ENCODE data around the gene IMPDH1.

The IMPDH1 gene

GRCh38 chr7:128374041-128374440 is 35.7 kb downstream of the IMPDH1 start:
- TF ChIP-seq POLR2AphosphoS5 (IDR thresholded peaks at IDR 0.05; ENCODE audit: borderline replicate concordance, low read depth, low read length) (no peak), FOXP2 (optimal IDR thresholded peaks at IDR 0.05; ENCODE audit: control extremely low read depth, extremely low read length, insufficient read depth) (no peak), EZH2 (IDR thresholded peaks at IDR 0.05) (no peak)
- H3K36me3 ChIP-seq (ENCODE audit: insufficient read depth, low read length): no peaks in the 10 kb centered on the region

GRCh38 chr7:128373606-128374005 is 36.2 kb downstream of the IMPDH1 start:
- Histone ChIP-seq H3K36me3 (ENCODE audit: insufficient read depth, low read length) (no peaks in the 10 kb centered on the region), H3K9ac (ENCODE audit: insufficient read length) (no peak overlapping the region), H3K9me3 (ENCODE audit: low read depth, low read length) (no peaks in the 10 kb centered on the region), H3K4me3 (no peak overlapping the region), H3K27ac (no peak overlapping the region)
- no peak for DNase-seq (ENCODE audit: low read depth, low spot score)
- TF ChIP-seq POLR2AphosphoS5 (IDR thresholded peaks at IDR 0.05; ENCODE audit: borderline replicate concordance, low read depth, low read length) (no peak), EZH2 (IDR thresholded peaks at IDR 0.05) (no peak), FOXP2 (optimal IDR thresholded peaks at IDR 0.05; ENCODE audit: control extremely low read depth, extremely low read length, insufficient read depth) (no peak)

More at GRCh38 chr7:128374041-128374440, 35.7 kb downstream of the IMPDH1 start:
- DNase-seq (ENCODE audit: low read depth, low spot score): no peak
- Histone ChIP-seq H3K4me3 (no peak overlapping the region), H3K9ac (ENCODE audit: insufficient read length) (no peak overlapping the region), H3K9me3 (ENCODE audit: low read depth, low read length) (no peaks in the 10 kb centered on the region), H3K27ac (no peak overlapping the region)

GRCh38 chr7:128370491-128370890 is 39.3 kb downstream of the IMPDH1 start:
- DNase-seq (ENCODE audit: low read depth, low spot score): no peak
- no peak overlapping the region for H3K27ac ChIP-seq
- H3K4me3 ChIP-seq: no peak overlapping the region
- H3K36me3 ChIP-seq (ENCODE audit: insufficient read depth, low read length): no peaks in the 10 kb centered on the region
- H3K9me3 ChIP-seq (ENCODE audit: low read depth, low read length): no peaks in the 10 kb centered on the region
- TF ChIP-seq FOXP2 (optimal IDR thresholded peaks at IDR 0.05; ENCODE audit: control extremely low read depth, extremely low read length, insufficient read depth) (no peak), EZH2 (IDR thresholded peaks at IDR 0.05) (no peak), POLR2AphosphoS5 (IDR thresholded peaks at IDR 0.05; ENCODE audit: borderline replicate concordance, low read depth, low read length) (no peak)
- no peak overlapping the region for H3K9ac ChIP-seq (ENCODE audit: insufficient read length)

- H3K27ac ChIP-seq: peak overlapping the region; percentile 97
- no peaks in the 10 kb centered on the region for H3K36me3 ChIP-seq (ENCODE audit: insufficient read depth, low read length)
- H3K4me3 ChIP-seq: no peak overlapping the region
- no peak for TF ChIP-seq EZH2 (IDR thresholded peaks at IDR 0.05)
- H3K9me3 ChIP-seq (ENCODE audit: low read depth, low read length): no peaks in the 10 kb centered on the region
- H3K9ac ChIP-seq (ENCODE audit: insufficient read length): peak overlapping the region; percentile 37
- no peak for DNase-seq (ENCODE audit: low read depth, low spot score)
Measured at GRCh38 chr7:128366986-128367385, 42.8 kb downstream of the IMPDH1 start.

GRCh38 chr7:128366300-128366699 is 43.5 kb downstream of the IMPDH1 start:
- no peak for DNase-seq (ENCODE audit: low read depth, low spot score)
- TF ChIP-seq POLR2AphosphoS5 (IDR thresholded peaks at IDR 0.05; ENCODE audit: borderline replicate concordance, low read depth, low read length): no peak
- H3K36me3 ChIP-seq (ENCODE audit: insufficient read depth, low read length): no peaks in the 10 kb centered on the region
- peak overlapping the region; percentile 42 for H3K4me3 ChIP-seq
- peak overlapping the region; percentile 58 for H3K9ac ChIP-seq (ENCODE audit: insufficient read length)
- no peaks in the 10 kb centered on the region for H3K9me3 ChIP-seq (ENCODE audit: low read depth, low read length)
- H3K27ac ChIP-seq: peak overlapping the region; percentile 97

- peak overlapping the region; percentile 42 for H3K4me3 ChIP-seq
- no peaks in the 10 kb centered on the region for H3K36me3 ChIP-seq (ENCODE audit: insufficient read depth, low read length)
- H3K9me3 ChIP-seq (ENCODE audit: low read depth, low read length): no peaks in the 10 kb centered on the region
- TF ChIP-seq EZH2 (IDR thresholded peaks at IDR 0.05) (no peak), POLR2AphosphoS5 (IDR thresholded peaks at IDR 0.05; ENCODE audit: borderline replicate concordance, low read depth, low read length) (peak; percentile 35; the same call in 1 of the 2 replicates)
- peak overlapping the region; percentile 97 for H3K27ac ChIP-seq
- H3K9ac ChIP-seq (ENCODE audit: insufficient read length): no peak overlapping the region
- no peak for DNase-seq (ENCODE audit: low read depth, low spot score)
Measured at GRCh38 chr7:128365432-128365831, 44.4 kb downstream of the IMPDH1 start.

- no peak for TF ChIP-seq POLR2AphosphoS5 (IDR thresholded peaks at IDR 0.05; ENCODE audit: borderline replicate concordance, low read depth, low read length)
- no peak for TF ChIP-seq FOXP2 (optimal IDR thresholded peaks at IDR 0.05; ENCODE audit: control extremely low read depth, extremely low read length, insufficient read depth)
- no peak for TF ChIP-seq EZH2 (IDR thresholded peaks at IDR 0.05)
- DNase-seq (ENCODE audit: low read depth, low spot score): no peak
- Histone ChIP-seq H3K27ac (peak overlapping the region; percentile 97), H3K9ac (ENCODE audit: insufficient read length) (peak overlapping the region; percentile 55), H3K36me3 (ENCODE audit: insufficient read depth, low read length) (no peaks in the 10 kb centered on the region), H3K9me3 (ENCODE audit: low read depth, low read length) (no peaks in the 10 kb centered on the region), H3K4me3 (peak overlapping the region; percentile 0)
Measured at GRCh38 chr7:128364166-128364870, 45.5 kb downstream of the IMPDH1 start.

GRCh38 chr7:128363261-128363721 is 46.5 kb downstream of the IMPDH1 start:
- DNase-seq (ENCODE audit: low read depth, low spot score): no peak
- 0 out of 2 replicates have a peak, but pooled peaks cover 6% of the 10 kb centered on the region for H3K36me3 ChIP-seq (ENCODE audit: insufficient read depth, low read length)
- TF ChIP-seq FOXP2 (optimal IDR thresholded peaks at IDR 0.05; ENCODE audit: control extremely low read depth, extremely low read length, insufficient read depth): no peak
- no peak; the same call in 1 of the 2 replicates for TF ChIP-seq POLR2AphosphoS5 (IDR thresholded peaks at IDR 0.05; ENCODE audit: borderline replicate concordance, low read depth, low read length)
- no peak for TF ChIP-seq EZH2 (IDR thresholded peaks at IDR 0.05)
- H3K9me3 ChIP-seq (ENCODE audit: low read depth, low read length): no peaks in the 10 kb centered on the region
- no peak overlapping the region for H3K9ac ChIP-seq (ENCODE audit: insufficient read length)
- H3K27ac ChIP-seq: peak overlapping the region; percentile 97
- H3K4me3 ChIP-seq: peak overlapping the region; percentile 81

GRCh38 chr7:128362670-128363069 is 47.1 kb downstream of the IMPDH1 start:
- Histone ChIP-seq H3K4me3 (peak overlapping the region; percentile 81), H3K36me3 (ENCODE audit: insufficient read depth, low read length) (0 out of 2 replicates have a peak, but pooled peaks cover 6% of the 10 kb centered on the region), H3K9ac (ENCODE audit: insufficient read length) (no peak overlapping the region), H3K27ac (peak overlapping the region; percentile 97), H3K9me3 (ENCODE audit: low read depth, low read length) (no peaks in the 10 kb centered on the region)
- TF ChIP-seq FOXP2 (optimal IDR thresholded peaks at IDR 0.05; ENCODE audit: control extremely low read depth, extremely low read length, insufficient read depth) (no peak), POLR2AphosphoS5 (IDR thresholded peaks at IDR 0.05; ENCODE audit: borderline replicate concordance, low read depth, low read length) (no peak), EZH2 (IDR thresholded peaks at IDR 0.05) (no peak)
- DNase-seq (ENCODE audit: low read depth, low spot score): no peak
